ENCODE data around the gene PBX1.

The PBX1 gene

DNA sequence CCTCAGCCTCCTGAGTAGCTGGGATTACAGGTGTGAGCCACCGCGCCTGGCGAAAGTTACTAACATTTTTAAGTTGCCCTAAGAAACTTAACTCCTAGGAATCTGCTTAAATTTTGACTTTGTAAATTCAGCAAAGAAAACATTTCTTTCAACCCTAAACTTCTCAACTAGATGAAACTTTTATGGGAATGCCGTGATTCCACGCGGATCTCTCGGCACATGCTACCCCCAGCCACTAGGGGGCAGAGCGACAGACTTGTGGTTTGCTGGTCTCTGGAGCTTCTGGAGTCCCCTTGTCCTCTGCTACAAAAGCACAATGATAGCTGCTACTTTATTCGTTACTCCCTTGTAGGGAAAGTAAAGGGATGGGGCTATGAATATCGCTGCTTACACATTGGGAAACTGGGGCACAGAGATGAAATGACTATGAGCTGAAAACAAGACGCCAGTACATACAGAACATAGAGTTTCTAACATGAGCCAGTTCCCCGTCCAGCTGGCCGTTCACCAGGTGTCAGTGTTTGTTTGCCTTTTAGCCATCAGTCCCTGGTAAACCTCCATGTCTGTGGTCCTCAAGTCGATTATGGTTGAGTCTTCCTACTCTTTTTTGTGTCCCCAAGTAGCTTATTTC lies 114.7 kb downstream of the PBX1 start:
- in situ Hi-C loops (cut with HindIII; ENCODE audit: low pct_ligation_motif_present, low pct_unique_long_range_greater_than_20kb, low sequenced_read_pairs): no loop called here
- peak; percentile 31 for DNase-seq

DNA sequence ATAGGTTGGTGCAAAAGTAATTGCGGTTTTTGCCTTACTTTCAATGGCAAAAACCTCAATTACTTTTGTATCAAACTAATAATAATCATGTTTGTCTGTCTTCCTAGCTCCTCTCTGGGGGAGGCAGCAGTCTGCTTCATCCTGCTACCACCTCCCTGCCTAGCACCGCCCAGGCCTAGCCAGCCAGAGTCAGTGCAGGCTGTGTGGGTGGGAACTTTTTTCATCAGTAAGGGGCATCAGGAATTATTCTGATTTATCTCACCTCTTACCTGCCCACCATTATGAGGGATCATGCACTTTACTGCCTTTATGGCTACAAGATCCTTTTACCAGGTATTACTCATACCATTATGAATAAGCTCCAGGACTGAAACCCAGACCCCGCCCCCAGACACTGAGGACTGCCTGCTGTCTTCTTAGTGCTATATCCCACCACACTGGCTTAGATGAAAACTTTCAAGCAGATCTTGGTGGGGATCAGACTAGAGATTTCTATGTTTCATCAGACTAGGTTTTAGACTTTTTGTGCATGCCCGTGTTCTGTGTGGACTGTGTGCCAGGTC lies 116.4 kb downstream of the PBX1 start:
- in situ Hi-C loops (cut with HindIII; ENCODE audit: low pct_ligation_motif_present, low pct_unique_long_range_greater_than_20kb, low sequenced_read_pairs): no loop called here
- no peak for DNase-seq

DNA sequence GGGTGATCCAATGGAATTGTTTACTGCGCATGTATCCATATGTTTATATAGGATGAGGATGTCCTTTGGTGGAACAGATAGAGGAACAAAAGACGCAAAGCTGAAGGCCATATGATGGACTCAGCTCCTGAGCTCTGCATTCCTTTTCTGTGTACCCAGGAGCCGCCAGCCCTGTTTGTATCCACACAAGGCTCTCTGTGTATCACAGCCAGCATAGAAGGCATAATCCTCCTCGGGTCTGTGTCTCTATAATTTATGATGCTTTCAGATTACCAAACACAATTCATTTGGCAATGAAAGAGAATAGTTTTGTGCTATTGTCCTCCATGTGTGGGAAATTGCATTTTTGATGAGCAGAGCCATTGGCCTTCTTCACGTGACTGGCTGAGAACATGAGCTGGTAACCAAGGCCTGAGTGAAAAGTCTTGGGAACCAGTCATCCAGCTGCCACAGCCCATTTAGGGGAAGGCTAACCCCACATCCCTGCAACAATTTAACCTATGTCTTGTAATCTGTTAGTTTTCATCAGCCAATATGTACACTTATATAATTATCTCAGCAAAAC lies 119.2 kb downstream of the PBX1 start:
- no peak for DNase-seq
- in situ Hi-C loops (cut with HindIII; ENCODE audit: low pct_ligation_motif_present, low pct_unique_long_range_greater_than_20kb, low sequenced_read_pairs): no loop called here

DNA sequence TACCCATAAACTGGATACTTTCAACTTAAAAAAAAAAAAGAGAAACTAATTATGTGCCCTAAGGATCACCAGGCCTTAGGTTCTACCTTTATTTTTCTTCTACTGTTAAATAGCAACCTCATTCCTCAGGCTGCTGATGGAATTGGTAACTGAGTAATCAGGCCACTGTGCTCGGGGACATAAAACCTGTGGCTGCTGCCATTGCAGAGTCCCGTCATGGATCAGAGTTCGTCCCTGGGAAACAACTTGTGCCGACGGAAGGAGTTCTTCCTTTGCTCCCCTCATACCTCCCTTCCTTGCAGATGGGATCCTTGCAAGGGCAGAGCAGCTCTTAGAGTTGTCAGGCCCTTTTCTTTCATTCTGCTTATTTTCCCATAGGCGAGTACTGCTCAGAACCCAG lies 123.6 kb downstream of the PBX1 start:
- DNase-seq: no peak
- in situ Hi-C loops (cut with HindIII; ENCODE audit: low pct_ligation_motif_present, low pct_unique_long_range_greater_than_20kb, low sequenced_read_pairs): no loop called here

DNA sequence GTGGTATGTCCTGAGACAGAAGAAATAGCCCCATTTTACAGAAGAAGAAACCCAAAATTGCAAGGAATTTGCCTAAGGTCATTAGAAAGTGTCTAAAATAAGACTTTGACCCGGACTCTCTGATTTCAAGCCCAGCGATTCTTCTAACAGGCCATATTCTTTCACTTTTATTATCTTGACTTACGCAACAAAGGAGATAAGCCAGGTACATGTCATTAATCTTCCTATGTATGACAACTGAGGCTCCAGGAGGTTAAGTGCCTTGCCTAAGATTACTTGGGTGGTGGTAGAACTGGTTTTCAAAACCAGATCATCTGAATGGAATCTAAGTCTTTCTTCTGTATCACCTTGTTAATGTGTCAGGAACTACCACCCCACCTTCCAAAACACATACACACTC lies 124.3 kb downstream of the PBX1 start:
- in situ Hi-C loops (cut with HindIII; ENCODE audit: low pct_ligation_motif_present, low pct_unique_long_range_greater_than_20kb, low sequenced_read_pairs): no loop called here
- DNase-seq: no peak

DNA sequence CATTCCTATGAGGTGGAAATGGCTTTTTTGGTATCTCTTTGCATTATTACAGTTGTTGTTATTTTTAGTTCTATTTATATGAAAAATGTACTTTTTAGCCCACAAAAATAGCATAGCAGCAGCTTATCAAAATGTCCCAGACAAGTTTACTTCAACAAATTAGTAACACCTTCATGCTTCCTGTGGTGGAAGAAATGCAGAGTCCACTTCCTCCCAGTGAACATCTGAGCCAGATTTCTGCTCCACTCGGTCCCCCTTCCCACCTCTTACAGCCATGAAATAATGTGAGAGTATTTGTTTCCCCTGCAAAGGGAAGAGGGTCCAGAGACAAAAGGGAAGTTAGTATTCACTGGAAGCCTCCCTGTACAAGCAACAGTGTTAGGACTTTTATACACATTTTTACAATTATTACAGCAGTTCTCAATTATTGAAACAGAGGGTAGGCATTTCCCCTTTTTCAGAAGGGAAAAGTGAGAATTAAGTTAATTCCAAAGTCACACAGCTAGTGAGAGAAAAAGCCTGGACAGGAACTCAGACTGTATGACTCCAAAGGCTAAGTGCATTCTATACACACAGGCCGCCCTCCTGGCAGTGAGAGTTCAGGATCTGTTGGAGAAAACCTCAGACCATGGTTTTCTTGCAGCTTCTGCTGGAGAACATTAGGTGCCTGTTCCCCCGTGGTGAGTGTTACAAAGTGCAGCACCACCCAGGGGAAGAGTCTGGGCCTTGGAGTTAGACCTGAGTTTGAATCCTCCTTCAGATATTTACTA lies 126.5 kb downstream of the PBX1 start:
- in situ Hi-C loops (cut with HindIII; ENCODE audit: low pct_ligation_motif_present, low pct_unique_long_range_greater_than_20kb, low sequenced_read_pairs): no loop called here
- no peak for DNase-seq

DNA sequence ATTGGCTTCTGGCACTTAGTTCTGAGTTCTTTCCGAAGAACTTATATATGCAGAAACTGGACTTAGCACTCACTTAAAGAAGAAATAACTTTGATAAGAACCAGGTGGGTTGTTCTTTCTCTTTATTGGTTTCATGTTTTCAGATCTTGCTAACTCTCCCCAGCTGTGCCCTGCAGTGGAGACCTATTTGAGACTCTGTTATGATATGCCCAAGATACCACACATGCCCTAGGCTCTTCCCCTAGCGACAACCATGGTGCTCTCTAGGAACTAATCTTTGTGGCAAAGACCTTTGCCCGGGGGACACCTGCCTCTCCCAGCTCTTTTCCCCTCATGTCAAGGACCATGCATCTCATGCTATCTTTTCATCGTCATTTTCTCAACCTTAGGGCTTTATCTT lies 128.8 kb downstream of the PBX1 start:
- in situ Hi-C loops (cut with HindIII; ENCODE audit: low pct_ligation_motif_present, low pct_unique_long_range_greater_than_20kb, low sequenced_read_pairs): no loop called here
- no peak for DNase-seq

DNA sequence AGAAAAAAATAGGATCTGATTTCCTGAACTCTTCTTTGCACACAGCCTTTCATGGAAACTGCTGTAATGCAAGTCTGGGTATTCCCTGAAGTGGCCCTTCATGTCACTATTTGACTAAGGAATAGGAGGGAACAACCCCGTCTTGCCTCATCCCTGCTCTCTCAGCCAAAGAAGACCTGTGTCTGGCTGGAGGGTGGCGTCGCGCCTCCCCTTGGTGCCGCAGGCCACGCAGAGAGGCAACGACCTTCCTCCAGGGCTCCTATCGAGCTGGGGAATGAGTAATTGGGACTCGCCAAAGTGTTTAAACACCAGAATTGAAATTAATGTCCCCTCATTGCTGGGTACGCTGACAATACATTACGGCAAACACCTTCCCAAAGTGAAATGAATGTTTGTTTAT lies 129.8 kb downstream of the PBX1 start:
- no peak for DNase-seq
- in situ Hi-C loops (cut with HindIII; ENCODE audit: low pct_ligation_motif_present, low pct_unique_long_range_greater_than_20kb, low sequenced_read_pairs): no loop called here

DNA sequence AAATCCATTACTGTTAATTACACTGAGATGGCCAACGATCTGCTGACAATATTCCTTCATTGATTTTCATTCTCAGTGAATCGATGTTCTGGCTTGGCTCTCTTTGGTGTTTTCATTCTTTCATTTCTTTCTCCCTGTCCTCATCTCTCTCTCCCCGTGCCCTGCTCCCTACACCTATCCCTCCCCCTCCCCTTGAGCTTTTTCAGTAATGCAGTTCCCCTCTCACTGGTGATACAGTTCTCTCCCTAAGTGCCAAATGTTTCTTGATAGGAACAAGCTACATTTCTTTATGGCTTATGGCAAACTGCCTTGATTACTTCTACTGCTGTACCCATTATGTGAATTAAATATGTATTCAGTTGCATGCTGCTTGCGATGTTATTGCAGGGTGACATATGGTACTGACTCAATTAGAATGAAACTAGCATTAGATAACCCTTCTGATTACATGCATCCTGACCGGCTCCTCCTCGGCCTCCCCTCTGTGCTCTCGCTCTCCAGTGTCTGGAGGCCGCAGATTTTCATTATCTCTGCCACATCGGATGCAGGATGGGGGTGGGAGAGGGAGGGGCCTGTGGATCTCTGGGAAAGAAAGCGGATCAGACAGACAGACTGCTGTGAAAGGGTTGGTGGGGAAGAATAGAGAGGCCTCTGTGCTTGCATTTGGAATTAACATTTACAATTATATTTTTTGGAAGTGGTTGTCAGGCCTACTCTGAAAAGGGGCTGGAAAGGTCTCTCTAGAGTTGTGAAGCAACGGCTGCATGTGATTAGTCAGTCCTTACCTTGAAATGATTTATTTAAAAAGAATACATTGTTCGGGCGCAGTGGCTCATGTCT lies 130.9 kb downstream of the PBX1 start:
- no peak for DNase-seq
- in situ Hi-C loops (cut with HindIII; ENCODE audit: low pct_ligation_motif_present, low pct_unique_long_range_greater_than_20kb, low sequenced_read_pairs): no loop called here

DNA sequence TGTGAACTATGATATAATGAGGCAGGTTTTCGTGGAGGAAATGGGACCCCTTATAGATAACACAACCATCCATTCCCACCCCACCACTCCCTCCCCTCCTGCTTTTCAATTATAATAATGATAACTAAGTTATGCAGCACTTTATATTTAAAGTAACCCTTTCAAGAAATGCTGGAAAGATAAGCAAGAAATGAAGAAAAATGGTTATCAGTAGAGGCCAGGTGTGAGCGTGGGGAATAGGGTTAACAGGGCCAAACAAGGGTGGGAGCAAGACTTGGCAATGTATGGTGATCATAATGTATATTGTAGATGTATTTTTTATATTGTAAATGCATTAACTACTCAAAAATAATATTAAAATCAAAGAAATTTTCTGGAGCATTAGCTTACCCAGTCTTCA lies 133.4 kb downstream of the PBX1 start:
- DNase-seq: no peak
- in situ Hi-C loops (cut with HindIII; ENCODE audit: low pct_ligation_motif_present, low pct_unique_long_range_greater_than_20kb, low sequenced_read_pairs): no loop called here

DNA sequence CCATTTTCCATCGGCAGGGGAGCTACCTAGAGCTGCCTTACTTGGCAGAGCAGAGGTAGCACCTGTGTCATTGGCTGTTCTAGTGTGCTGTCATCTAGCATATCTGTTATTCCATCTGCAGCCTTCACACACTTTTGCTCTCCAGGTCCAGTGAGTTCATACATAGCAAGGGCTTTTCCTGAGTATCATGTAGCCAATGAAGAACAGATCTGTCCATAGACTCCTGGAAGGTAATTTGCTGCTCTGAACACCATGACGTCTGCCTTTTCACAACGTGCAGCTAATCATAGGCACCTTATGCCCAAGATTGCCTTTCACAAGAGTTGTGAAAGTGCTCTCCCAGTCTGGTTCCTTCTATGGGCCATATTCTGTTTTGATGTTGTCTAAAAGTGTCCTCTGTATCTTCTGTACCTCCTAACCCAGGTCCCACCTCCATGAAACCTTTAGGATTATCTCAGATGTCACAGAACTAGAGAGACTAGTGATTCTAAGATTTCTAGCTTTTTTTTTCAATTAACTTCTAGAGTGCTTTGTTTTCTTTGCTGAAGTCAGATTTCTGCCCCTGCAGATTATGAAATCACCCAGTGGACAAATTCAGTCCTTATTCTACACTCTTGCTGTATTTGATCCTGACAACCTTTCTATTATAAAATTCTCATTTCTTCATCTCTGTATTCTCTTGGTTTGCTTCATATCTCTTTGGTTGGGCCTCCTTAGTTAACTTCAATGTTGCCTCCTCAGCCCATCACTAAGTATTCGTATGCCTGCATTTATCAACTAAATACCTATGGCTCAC lies 134.8 kb downstream of the PBX1 start:
- DNase-seq: no peak
- in situ Hi-C loops (cut with HindIII; ENCODE audit: low pct_ligation_motif_present, low pct_unique_long_range_greater_than_20kb, low sequenced_read_pairs): no loop called here

DNA sequence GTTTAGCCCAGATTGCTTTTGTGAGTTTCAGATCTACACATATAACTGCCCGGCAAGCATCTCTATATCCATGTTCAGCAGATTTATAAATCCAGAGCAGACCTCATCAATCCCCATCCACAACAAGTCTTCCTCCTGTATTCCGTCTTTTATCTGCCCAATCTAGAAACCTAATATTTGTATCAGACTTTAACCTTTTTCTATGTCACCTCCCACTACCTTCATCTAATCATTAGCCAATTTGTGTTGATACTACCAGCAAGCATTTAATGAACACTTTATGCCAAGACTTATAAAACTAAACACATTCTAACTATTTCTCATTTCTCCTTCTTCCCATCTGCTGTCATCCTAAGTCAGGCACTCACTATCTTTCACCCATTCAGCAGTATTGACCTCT lies 135.5 kb downstream of the PBX1 start:
- DNase-seq: no peak
- in situ Hi-C loops (cut with HindIII; ENCODE audit: low pct_ligation_motif_present, low pct_unique_long_range_greater_than_20kb, low sequenced_read_pairs): no loop called here

DNA sequence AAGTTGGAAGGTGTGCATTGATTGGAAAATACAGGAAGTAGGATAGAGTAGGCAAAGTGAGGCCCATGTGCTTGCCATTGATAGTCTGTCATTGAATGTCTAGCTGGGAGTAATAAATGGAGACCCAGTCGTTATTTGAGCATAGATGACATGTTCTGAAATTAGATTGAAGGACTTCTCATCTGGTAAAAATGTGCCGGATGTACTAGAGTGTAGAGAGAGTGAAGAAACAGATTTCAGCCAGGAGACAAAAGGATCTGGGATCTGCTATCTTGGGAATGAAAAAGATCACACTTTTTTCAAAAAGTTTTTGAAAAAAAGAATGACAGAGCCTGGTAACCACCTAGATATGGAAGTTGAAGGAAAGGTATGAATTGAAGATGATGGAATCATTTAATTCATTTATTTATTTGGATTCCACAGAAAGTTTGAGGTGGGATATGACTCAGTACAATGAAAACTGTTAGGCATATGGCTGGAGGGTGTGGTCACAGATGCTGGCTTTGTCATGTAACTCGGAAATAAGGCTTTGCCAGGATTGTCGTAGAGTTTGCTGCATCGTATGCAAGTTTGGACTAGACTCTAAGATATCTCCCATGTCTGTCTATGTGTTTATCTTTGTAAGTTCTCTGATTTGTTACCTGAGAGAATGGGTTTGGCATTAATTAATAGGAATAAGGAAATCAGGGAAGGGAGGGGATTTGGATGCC lies 137.1 kb downstream of the PBX1 start:
- no peak for DNase-seq
- in situ Hi-C loops (cut with HindIII; ENCODE audit: low pct_ligation_motif_present, low pct_unique_long_range_greater_than_20kb, low sequenced_read_pairs): no loop called here

DNA sequence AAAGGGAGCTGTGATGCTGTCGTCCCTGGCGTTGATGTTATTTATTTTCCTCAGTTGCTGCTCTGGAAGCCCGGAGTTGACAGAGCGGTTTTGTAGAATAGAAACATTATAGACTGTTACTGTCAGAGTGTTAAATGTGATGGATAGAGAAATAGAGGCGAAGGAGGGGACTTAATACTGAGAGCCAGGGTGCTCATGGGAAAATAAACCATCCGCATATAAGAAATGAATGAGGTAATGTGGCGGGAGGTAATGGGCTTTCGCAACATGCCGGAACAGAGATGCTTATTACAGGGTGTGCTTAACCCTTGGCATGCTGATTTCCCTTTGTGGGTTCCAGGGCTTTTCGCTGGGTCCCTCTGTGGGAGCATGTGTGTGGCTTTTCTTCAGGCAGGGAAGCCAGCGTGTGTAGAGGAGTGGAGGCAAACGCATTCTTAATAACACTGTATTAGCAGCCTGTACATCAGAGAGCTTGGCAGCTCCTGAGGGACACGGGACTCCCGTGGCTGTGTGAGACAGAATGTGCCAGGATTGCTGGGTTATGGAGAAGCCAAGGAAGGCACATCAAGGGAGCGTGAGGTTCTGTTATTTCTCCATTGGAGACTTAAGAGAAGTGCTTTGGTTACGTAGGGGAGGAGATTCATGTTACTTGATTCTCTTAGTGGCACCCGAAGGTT lies 141.0 kb downstream of the PBX1 start:
- DNase-seq: no peak

DNA sequence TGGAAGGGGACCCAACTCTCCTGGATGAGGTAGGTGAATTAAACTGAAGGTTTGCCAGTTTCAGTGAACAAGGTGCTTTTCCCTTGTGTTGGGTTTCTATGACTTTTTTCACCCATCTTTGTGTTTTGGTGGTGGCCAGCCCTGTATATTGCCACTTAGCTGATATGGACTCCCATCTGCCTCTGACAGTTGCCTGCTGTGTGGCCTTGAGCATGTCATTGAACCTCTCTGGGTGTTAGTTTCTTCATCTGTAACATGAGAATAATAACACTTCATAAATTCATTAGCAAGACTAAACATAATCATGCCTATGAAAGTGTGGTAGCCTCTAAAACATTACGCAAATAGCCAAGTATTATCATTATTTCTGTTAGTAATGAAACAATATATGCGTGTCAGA lies 141.7 kb downstream of the PBX1 start:
- no peak for DNase-seq
- in situ Hi-C loops (cut with HindIII; ENCODE audit: low pct_ligation_motif_present, low pct_unique_long_range_greater_than_20kb, low sequenced_read_pairs): no loop called here

More for the DNA sequence above, 141.0 kb downstream of the PBX1 start:
- in situ Hi-C loops (cut with HindIII; ENCODE audit: low pct_ligation_motif_present, low pct_unique_long_range_greater_than_20kb, low sequenced_read_pairs): no loop called here

DNA sequence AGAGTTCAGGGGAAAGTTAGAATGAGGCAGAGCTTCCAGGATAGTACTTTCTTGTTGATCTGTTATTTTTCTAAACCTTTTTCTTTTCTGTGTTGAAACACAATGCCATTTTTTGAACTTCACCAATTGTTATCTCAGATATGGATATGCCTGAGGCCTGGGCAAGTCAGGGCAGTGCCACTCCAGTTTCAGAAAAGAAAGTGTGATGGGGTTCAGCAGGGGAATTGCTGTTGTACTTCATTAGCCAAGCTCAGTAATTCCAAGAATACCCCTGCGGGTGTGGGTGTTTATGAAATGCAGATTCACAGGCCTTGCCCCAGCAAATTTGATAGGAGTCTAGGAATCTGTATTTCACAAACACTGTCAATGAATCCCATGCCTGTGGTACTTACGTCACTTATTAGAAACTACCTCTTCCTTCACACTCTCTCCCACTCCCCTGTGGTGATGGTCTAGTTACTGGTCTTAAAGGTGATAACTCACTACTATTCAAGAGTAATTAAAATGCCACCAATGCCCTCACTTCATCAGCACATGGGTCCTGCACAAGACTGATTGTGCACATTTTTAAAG lies 142.3 kb downstream of the PBX1 start:
- in situ Hi-C loops (cut with HindIII; ENCODE audit: low pct_ligation_motif_present, low pct_unique_long_range_greater_than_20kb, low sequenced_read_pairs): no loop called here

DNA sequence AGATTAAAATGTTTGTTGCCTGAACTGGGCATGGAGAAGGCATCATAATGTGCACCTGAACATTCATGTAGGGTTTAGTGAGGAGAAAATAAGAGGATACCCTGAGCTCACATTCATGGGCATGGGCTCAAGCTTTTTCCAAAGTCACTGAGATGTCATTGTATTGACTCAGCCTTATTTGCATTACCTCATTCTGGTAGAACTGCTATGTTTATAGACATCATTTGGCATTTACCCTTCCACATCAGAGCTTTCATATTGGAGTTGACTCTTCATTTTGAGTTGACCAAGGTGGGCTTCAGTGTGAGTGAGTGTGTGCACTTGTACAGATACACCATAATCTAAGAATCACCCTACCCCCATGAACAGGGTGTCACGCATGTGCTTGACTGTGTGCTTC lies 143.2 kb downstream of the PBX1 start:
- peak; percentile 12 for DNase-seq

More for the DNA sequence above, 142.3 kb downstream of the PBX1 start:
- DNase-seq: no peak

More for the DNA sequence above, 143.2 kb downstream of the PBX1 start:
- in situ Hi-C loops (cut with HindIII; ENCODE audit: low pct_ligation_motif_present, low pct_unique_long_range_greater_than_20kb, low sequenced_read_pairs): no loop called here

Data from ACHN (cell line).